Keratinocyte (primary cell): ENCODE measurements around the gene TIAM2. TPM values are rescaled to one million over a fixed set of nuclear protein-coding genes. Genes with fewer than 3 reads are reported as not detected.

Source experiments
- DNase-seq: peaks from one replicate; pipeline ENCODE4 v3.0.0-alpha.2; 2011; ENCODE audit warnings: low read depth, missing footprints, low spot score
- FAIRE-seq: peaks from 2 replicates; lab custom pipeline; 2011; peaks lifted over from hg19 to GRCh38; lab: Jason Lieb, UNC
- H2AFZ ChIP-seq: 2 replicates; pipeline ENCODE4 v1.6.0; 2012; ENCODE audit warnings: low read length, control low read depth, inconsistent platforms; ENCODE audit not compliant: control insufficient read depth
- H3K27ac ChIP-seq: 2 replicates; pipeline ENCODE4 v1.5.1; 2011; ENCODE audit warnings: low read length; ENCODE audit not compliant: control insufficient read depth, insufficient read depth
- H3K27me3 ChIP-seq: 3 replicates; pipeline ENCODE4 v1.6.0; 2011; ENCODE audit warnings: low read length; ENCODE audit not compliant: control insufficient read depth, insufficient read depth; ENCODE audit errors: extremely low read depth
- H3K36me3 ChIP-seq, 2 experiments: 2 replicates in 1 of 2; 3 replicates in 1 of 2; pipeline ENCODE4 v1.5.1; 2011; ENCODE audit warnings: low read length in 2 of 2, mild to moderate bottlenecking in 1 of 2; ENCODE audit not compliant: control insufficient read depth in 2 of 2, insufficient read depth in 2 of 2; ENCODE audit errors: extremely low read depth in 1 of 2
- H3K4me1 ChIP-seq: 3 replicates; pipeline ENCODE4 v1.5.1; 2011; ENCODE audit warnings: low read length; ENCODE audit not compliant: control insufficient read depth, insufficient read depth; ENCODE audit errors: extremely low read depth
- H3K4me2 ChIP-seq: 3 replicates; pipeline ENCODE4 v1.6.0; 2011; ENCODE audit warnings: low read depth, low read length; ENCODE audit not compliant: control insufficient read depth, insufficient read depth; ENCODE audit errors: extremely low read depth
- H3K4me3 ChIP-seq, 3 experiments: fragments of 200-600 bp in 1 of 3; sonication (generic) in 1 of 3; 2 replicates in 2 of 3; 3 replicates in 1 of 3; pipeline ENCODE4 v1.5.1; 2011 to 2016; ENCODE audit warnings: low read length in 3 of 3, mild to moderate bottlenecking in 3 of 3, control low read depth in 2 of 3, inconsistent platforms in 1 of 3, low read depth in 1 of 3, mixed read lengths in 1 of 3, mixed run types in 1 of 3, moderate library complexity in 1 of 3; ENCODE audit not compliant: control insufficient read depth in 2 of 3, insufficient read depth in 2 of 3; ENCODE audit errors: extremely low read depth in 1 of 3
- H3K79me2 ChIP-seq: 2 replicates; pipeline ENCODE4 v1.6.0; 2012; ENCODE audit warnings: low read length; ENCODE audit not compliant: control insufficient read depth, insufficient read depth
- H3K9ac ChIP-seq: 3 replicates; pipeline ENCODE4 v1.6.0; 2011; ENCODE audit warnings: low read length; ENCODE audit not compliant: control insufficient read depth, insufficient read depth; ENCODE audit errors: extremely low read depth
- H3K9me1 ChIP-seq: 3 replicates; pipeline ENCODE4 v1.6.0; 2011; ENCODE audit warnings: low read length; ENCODE audit not compliant: control insufficient read depth, insufficient read depth; ENCODE audit errors: extremely low read depth
- H3K9me3 ChIP-seq: 2 replicates; pipeline ENCODE4 v1.5.1; 2012; ENCODE audit warnings: low read depth, low read length; ENCODE audit not compliant: control insufficient read depth
- H4K20me1 ChIP-seq: 3 replicates; pipeline ENCODE4 v1.6.0; 2011; ENCODE audit warnings: low read length; ENCODE audit not compliant: control insufficient read depth, insufficient read depth; ENCODE audit errors: extremely low read depth
- CTCF ChIP-seq, 3 experiments: IDR thresholded peaks in 1 of 3; conservative IDR thresholded peaks in 1 of 3; optimal IDR thresholded peaks in 1 of 3; 2 replicates in 2 of 3; 3 replicates in 1 of 3; pipeline versions ENCODE3 to v1.5.1; 2011; ENCODE audit warnings: low read length in 3 of 3, mild to moderate bottlenecking in 3 of 3, moderate library complexity in 2 of 3, control low read depth in 1 of 3, inconsistent platforms in 1 of 3; ENCODE audit not compliant: insufficient read depth in 2 of 3; ENCODE audit errors: extremely low read depth in 1 of 3
- EZH2 ChIP-seq: IDR thresholded peaks from one replicate; pipeline ENCODE4 v1.6.1; 2012; ENCODE audit warnings: inconsistent platforms, mild to moderate bottlenecking, low read length, moderate library complexity
- dilution Hi-C: fragments of 300-500 bp; cut with MboI; formaldehyde crosslinking; loops from one replicate; pipeline ENCODE4 v1.7.0; 2020; ENCODE audit warnings: low sequenced_read_pairs; ENCODE audit not compliant: extremely low pct_ligation_motif_present
- polyA plus RNA-seq, 5 experiments: library from polyadenylated mRNA; depleted of rRNA in 3 of 5; stranded (reverse) in 3 of 5; stranded (forward) in 1 of 5; unstranded in 1 of 5; fragments of >200 nt; gene quantifications; 1 replicate in 1 of 5; 2 replicates in 3 of 5; 3 replicates in 1 of 5; pipeline versions ENCODE4 v1.2.1 to v1.2.3, GENCODE V29; 2011 to 2012; ENCODE audit warnings: missing spikeins in 2 of 5, low read depth in 1 of 5, low replicate concordance in 1 of 5

Gene TIAM2
- polyA plus RNA-seq, 1 donor (not counting 4 experiments of a cell fraction or from before 2014, with no cell fraction given) = 4.0 TPM

DNA sequence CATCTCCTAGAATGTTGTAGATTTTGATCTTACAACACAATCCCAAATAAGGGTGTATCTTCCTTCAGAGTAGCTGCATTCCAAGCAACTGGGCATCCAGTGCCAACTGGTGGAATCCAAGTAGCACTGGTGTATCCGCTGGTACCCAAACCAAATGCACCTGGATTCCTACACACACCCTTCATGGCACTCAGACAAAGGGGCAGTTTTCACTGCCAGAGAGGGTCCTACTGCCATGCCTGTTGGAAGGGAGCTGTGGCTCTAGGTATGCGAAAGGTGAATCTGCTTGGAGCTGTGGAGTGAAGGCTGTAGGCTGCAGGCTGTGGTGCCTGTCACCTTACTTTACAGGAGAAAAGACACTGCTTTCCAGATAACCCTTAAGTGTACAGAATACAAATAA, 251.7 kb downstream of the TIAM2 start:
- H3K9me3 ChIP-seq = no peaks in the 10 kb centered on the region
- peaks cover 4 to 9% of the 10 kb centered on the region in 2 experiments for H3K36me3 ChIP-seq
- no peaks in the 10 kb centered on the region for H4K20me1 ChIP-seq
- H3K9ac ChIP-seq = no peak overlapping the region
- dilution Hi-C loops = no loop called here
- H3K79me2 ChIP-seq = no peaks in the 10 kb centered on the region
- no peak overlapping the region for H3K27ac ChIP-seq
- H3K4me2 ChIP-seq = no peak overlapping the region
- H3K27me3 ChIP-seq = no peaks in the 10 kb centered on the region
- no peak for FAIRE-seq
- DNase-seq = no peak
- no peaks in the 10 kb centered on the region for H3K9me1 ChIP-seq
- no peak for TF ChIP-seq EZH2
- TF ChIP-seq CTCF (optimal IDR thresholded peaks at IDR 0.05 in 1 of 3, IDR thresholded peaks at IDR 0.05 in 1 of 3, conservative IDR thresholded peaks at IDR 0.05 in 1 of 3; ENCODE audit: extremely low read depth in 1 of 3, insufficient read depth in 2 of 3, low read length in 3 of 3) = no peak
- H3K4me3 ChIP-seq = no peak overlapping the region
- H2AFZ ChIP-seq = no peak overlapping the region
- peaks cover 13% of the 10 kb centered on the region for H3K4me1 ChIP-seq

DNA sequence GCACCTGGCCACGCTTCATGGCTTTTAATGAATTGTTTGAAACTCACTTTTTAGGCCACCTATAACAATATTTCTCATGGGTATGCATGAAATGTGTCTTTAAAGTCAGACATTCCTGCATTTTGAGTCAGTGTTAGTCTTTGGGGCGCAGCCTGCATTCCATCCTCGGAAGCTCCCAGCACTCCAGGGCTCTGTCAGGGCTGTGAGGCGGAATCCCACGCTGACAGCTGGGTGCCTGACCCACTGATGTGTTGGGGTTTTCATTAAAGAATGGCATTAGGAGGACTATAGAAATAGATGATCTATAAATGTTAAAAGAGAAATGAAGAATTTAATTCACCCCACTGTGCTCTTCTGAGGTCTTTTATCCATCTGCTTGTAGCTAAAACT, 252.5 kb downstream of the TIAM2 start:
- peak overlapping the region; percentile 65 for H3K4me2 ChIP-seq
- FAIRE-seq (peak; percentile 69), DNase-seq (no peak)
- no peaks in the 10 kb centered on the region for H3K9me1 ChIP-seq
- H4K20me1 ChIP-seq = no peaks in the 10 kb centered on the region
- H3K4me1 ChIP-seq = peaks cover 13% of the 10 kb centered on the region
- H3K4me3 ChIP-seq = peak overlapping the region in 2 of 3 experiments; percentile 12 to 40
- peak overlapping the region; percentile 62 for H3K27ac ChIP-seq
- H3K9me3 ChIP-seq = no peaks in the 10 kb centered on the region
- H3K79me2 ChIP-seq = no peaks in the 10 kb centered on the region
- peaks cover 4 to 9% of the 10 kb centered on the region in 2 experiments for H3K36me3 ChIP-seq
- H3K9ac ChIP-seq = peak overlapping the region; percentile 71
- dilution Hi-C loops = no loop called here
- H3K27me3 ChIP-seq = no peaks in the 10 kb centered on the region
- H2AFZ ChIP-seq = no peak overlapping the region
- TF ChIP-seq EZH2 = no peak
- no peak for TF ChIP-seq CTCF (optimal IDR thresholded peaks at IDR 0.05 in 1 of 3, IDR thresholded peaks at IDR 0.05 in 1 of 3, conservative IDR thresholded peaks at IDR 0.05 in 1 of 3; ENCODE audit: extremely low read depth in 1 of 3, insufficient read depth in 2 of 3, low read length in 3 of 3)
